AG10803 (cell line): ENCODE data around the gene TCF25.
"Not testable (repeated sequence)": the region's sequence is repeated elsewhere in the genome, so short reads cannot be mapped to it uniquely, and the experiment has no call there.

Experiments
- DNase-seq: peaks from one replicate; pipeline ENCODE4 v3.0.0; 2010; ENCODE audit warnings: low read depth
- H3K4me3 ChIP-seq: 2 replicates; pipeline ENCODE4 v1.5.1; 2011; ENCODE audit warnings: mild to moderate bottlenecking, low read length, control low read depth
- TF ChIP-seq, protein P1 (sequence below): conservative IDR thresholded peaks from 2 replicates; pipeline ENCODE4 v1.5.1; 2011; ENCODE audit warnings: mild to moderate bottlenecking, low read length, control low read depth, inconsistent platforms

Gene TCF25

DNA sequence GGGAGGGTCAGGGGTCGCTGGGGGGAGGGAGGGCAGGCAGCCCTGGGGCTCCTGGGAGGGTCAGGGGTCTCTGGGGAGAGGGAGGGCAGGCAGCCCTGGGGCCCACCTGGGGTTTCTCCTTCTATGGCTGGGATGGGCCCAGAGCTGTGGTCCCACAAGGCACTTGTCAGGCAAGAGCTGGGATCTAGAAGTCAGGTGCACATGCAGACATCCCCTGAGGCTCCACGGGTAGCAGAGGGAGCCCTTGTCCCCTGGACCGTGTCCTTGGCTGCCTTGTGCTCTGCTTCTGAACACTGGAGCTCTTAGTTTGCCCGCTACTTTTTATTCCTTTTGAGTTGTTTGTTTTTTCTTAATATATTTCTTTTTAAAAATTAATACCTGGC is 51.5 kb downstream of the TCF25 start:
- peak overlapping the region; percentile 73 for H3K4me3 ChIP-seq
- TF ChIP-seq, protein P1, sequence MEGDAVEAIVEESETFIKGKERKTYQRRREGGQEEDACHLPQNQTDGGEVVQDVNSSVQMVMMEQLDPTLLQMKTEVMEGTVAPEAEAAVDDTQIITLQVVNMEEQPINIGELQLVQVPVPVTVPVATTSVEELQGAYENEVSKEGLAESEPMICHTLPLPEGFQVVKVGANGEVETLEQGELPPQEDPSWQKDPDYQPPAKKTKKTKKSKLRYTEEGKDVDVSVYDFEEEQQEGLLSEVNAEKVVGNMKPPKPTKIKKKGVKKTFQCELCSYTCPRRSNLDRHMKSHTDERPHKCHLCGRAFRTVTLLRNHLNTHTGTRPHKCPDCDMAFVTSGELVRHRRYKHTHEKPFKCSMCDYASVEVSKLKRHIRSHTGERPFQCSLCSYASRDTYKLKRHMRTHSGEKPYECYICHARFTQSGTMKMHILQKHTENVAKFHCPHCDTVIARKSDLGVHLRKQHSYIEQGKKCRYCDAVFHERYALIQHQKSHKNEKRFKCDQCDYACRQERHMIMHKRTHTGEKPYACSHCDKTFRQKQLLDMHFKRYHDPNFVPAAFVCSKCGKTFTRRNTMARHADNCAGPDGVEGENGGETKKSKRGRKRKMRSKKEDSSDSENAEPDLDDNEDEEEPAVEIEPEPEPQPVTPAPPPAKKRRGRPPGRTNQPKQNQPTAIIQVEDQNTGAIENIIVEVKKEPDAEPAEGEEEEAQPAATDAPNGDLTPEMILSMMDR = no peak
- no peak for DNase-seq

DNA sequence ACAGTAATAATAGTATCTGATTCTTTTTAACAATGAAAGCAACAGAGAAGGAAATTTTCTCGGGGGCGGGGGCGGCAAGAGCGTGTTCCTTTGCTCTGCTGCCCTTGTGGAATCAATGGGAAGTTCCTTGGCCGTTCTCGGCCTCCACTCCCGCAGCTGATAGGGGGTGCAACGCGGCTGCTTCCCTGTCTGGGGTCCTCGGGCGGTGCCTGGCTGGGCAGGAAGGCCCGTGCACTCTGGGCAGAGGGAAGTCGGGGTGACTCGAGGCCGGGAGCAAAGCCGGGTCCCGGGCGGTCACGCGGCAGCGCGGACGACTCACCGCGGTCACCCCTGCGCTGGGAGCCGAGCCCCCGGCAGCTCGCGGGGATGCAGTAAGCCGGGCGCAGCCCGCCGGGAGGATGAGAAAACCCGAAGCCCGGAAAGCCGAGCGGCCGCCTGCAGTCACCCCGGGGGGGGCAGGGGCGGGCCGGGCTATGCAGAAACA is 52.2 kb downstream of the TCF25 start:
- DNase-seq = no peak
- H3K4me3 ChIP-seq = peak overlapping the region; percentile 57
- TF ChIP-seq, protein P1 = 0 out of 2 replicates have a peak, but pooled peaks have one; percentile 9

DNA sequence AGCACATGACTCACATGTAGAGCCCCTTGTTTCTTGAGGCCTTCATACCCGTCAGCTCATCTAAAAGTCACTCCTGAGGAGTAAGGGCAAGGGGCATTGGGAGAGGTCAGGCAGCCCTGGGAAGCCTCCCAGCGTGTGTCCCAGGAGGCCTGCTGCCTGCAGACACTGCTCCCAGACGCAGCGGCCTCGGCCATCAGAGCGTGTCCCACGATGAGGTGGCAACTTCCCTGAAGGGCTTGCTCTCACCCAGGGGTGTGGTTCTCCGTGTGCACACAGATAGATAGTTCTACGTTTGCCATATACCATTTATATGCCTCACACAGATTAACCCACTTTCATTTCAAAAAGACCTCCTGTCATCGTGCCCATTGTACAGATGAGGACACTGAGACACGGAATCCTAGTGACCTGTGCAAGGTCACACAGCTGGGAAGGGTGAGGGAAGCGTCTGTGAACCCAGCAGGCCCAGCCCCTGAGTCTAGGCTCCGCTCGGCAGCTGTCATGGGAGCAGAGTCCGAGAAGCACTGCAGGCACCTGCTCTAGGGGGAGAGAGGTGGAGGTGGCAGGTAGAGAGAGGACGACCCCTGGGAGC is 58.0 kb downstream of the TCF25 start:
- no peak overlapping the region for H3K4me3 ChIP-seq
- TF ChIP-seq, protein P1 = no peak
- no peak for DNase-seq

DNA sequence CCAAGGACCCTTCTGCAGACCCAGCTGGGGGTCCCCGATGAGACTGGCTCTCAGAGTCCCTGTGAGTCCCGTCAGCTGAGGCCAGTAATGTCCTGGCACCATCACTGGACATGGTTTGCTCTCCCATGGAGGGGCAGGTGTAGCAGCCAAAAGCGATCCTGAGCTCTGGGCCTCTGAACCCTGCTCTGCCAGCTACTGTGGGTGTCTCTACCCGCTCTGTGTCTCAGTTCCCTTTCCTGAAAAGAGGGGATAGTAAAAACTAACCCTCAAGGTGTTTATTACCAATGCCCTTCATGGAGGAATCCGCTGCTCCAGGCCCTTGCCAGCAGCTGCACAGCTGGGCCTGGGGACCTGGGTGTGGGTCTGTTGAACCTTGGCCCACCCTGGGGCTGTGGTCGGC is 58.6 kb downstream of the TCF25 start:
- H3K4me3 ChIP-seq = no peak overlapping the region
- TF ChIP-seq, protein P1 = no peak
- DNase-seq = no peak

DNA sequence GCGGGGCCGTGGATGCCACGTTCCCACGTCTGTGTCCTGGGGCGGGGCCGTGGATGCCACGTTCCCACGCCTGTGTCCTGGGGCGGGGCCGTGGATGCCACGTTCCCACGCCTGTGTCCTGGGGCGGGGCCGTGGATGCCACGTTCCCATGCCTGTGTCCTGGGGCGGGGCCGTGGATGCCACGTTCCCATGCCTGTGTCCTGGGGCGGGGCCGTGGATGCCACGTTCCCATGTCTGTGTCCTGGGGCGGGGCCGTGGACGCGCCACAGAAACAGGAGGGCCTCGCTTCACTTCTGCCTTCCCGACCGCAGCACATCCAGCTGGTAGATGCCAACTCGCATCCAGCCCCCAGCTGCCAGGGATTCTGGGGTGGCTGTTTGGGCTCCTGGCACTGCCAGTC is 60.6 kb downstream of the TCF25 start:
- not testable (repeated sequence) for DNase-seq, H3K4me3 ChIP-seq

DNA sequence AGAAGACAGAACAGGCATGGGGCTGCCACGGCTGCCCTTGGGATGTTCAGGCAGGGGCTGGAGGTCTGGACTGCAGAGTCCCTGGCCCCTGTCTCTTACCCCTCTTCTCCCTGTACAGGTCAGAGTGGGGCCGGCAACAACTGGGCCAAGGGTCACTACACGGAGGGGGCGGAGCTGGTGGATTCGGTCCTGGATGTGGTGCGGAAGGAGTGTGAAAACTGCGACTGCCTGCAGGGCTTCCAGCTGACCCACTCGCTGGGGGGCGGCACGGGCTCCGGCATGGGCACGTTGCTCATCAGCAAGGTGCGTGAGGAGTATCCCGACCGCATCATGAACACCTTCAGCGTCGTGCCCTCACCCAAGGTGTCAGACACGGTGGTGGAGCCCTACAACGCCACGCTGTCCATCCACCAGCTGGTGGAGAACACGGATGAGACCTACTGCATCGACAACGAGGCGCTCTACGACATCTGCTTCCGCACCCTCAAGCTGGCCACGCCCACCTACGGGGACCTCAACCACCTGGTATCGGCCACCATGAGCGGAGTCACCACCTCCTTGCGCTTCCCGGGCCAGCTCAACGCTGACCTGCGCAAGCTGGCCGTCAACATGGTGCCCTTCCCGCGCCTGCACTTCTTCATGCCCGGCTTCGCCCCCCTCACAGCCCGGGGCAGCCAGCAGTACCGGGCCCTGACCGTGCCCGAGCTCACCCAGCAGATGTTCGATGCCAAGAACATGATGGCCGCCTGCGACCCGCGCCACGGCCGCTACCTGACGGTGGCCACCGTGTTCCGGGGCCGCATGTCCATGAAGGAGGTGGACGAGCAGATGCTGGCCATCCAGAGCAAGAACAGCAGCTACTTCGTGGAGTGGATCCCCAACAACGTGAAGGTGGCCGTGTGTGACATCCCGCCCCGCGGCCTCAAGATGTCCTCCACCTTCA is 61.5 kb downstream of the TCF25 start:
- no peak overlapping the region for H3K4me3 ChIP-seq
- TF ChIP-seq, protein P1 = no peak
- DNase-seq = no peak

DNA sequence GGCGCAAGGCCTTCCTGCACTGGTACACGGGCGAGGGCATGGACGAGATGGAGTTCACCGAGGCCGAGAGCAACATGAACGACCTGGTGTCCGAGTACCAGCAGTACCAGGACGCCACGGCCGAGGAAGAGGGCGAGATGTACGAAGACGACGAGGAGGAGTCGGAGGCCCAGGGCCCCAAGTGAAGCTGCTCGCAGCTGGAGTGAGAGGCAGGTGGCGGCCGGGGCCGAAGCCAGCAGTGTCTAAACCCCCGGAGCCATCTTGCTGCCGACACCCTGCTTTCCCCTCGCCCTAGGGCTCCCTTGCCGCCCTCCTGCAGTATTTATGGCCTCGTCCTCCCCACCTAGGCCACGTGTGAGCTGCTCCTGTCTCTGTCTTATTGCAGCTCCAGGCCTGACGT is 62.2 kb downstream of the TCF25 start:
- H3K4me3 ChIP-seq, DNase-seq: not testable (repeated sequence)

DNA sequence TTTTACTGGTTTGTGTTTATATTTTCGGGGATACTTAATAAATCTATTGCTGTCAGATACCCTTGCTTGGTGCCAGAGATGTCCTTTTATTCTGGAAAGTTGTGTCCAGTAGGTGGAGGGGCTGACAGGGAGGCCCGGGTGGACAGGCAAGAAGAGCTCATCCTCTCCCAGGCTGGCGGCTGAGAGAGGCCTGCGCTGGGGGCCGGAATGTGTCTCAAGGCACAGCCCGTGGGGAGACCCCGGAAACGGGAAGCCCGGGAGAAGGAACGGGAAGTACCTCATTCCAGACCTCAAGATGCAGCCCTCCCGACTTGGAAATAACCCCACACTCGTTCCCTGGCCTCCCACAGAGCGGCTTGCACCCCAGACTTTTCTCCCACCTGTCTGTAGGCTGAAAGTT is 62.6 kb downstream of the TCF25 start:
- DNase-seq = no peak
- TF ChIP-seq, protein P1 = no peak
- H3K4me3 ChIP-seq = no peak overlapping the region
